Activated T-helper 1 cell treated with Interleukin-2 at 50 U/mL for 16 hours (primary cell): ENCODE measurements around the gene GIMAP1.

Source experiments
- DNase-seq: peaks from one replicate; pipeline ENCODE4 v3.0.0-alpha.2; 2020; ENCODE audit warnings: low read depth

Gene GIMAP1

GRCh38 chr7:150722431-150722931, 6.1 kb downstream of the GIMAP1 start:
- no peak for DNase-seq

GRCh38 chr7:150723467-150723866, 7.1 kb downstream of the GIMAP1 start:
- DNase-seq, result no peak

- DNase-seq, result no peak
These were observed 11.0 kb downstream of the GIMAP1 start for GRCh38 chr7:150727381-150727780.

- DNase-seq, result no peak
These were observed 11.6 kb downstream of the GIMAP1 start for GRCh38 chr7:150728011-150728410.

- no peak for DNase-seq
These were observed 12.2 kb downstream of the GIMAP1 start for GRCh38 chr7:150728609-150729008.

GRCh38 chr7:150731916-150732315, 15.5 kb downstream of the GIMAP1 start:
- no peak for DNase-seq

- no peak for DNase-seq
These were observed 16.5 kb downstream of the GIMAP1 start for GRCh38 chr7:150732786-150733481.

- no peak for DNase-seq
These were observed 17.2 kb downstream of the GIMAP1 start for GRCh38 chr7:150733482-150734095.

- no peak for DNase-seq
These were observed 17.8 kb downstream of the GIMAP1 start for GRCh38 chr7:150734254-150734653.

GRCh38 chr7:150735596-150736358, 19.4 kb downstream of the GIMAP1 start:
- no peak for DNase-seq

- DNase-seq, result no peak
These were observed 20.5 kb downstream of the GIMAP1 start for GRCh38 chr7:150736864-150737263.

- DNase-seq, result peak; percentile 48
These were observed 21.0 kb downstream of the GIMAP1 start, which contains the start of gene GIMAP5 for GRCh38 chr7:150737265-150738055. Gene GIMAP5 (plus strand): TSS chr7:150737418. CDS start chr7:150740885, 3,467 bp downstream.

GRCh38 chr7:150738092-150738491, 21.7 kb downstream of the GIMAP1 start:
- DNase-seq, result no peak

GRCh38 chr7:150738591-150739001, 22.2 kb downstream of the GIMAP1 start:
- DNase-seq, result no peak

- DNase-seq, result no peak
These were observed 22.6 kb downstream of the GIMAP1 start for GRCh38 chr7:150739033-150739432.

- DNase-seq, result no peak
These were observed 23.6 kb downstream of the GIMAP1 start for GRCh38 chr7:150740053-150740452.

GRCh38 chr7:150742286-150742968, 26.0 kb downstream of the GIMAP1 start:
- DNase-seq, result no peak

GRCh38 chr7:150744041-150744656, 27.7 kb downstream of the GIMAP1 start:
- DNase-seq, result no peak

GRCh38 chr7:150745086-150745485, 28.7 kb downstream of the GIMAP1 start:
- DNase-seq, result no peak

GRCh38 chr7:150745876-150746275, 29.5 kb downstream of the GIMAP1 start:
- DNase-seq, result no peak

- no peak for DNase-seq
These were observed 30.5 kb downstream of the GIMAP1 start for GRCh38 chr7:150746921-150747320.
